SHP77 (cell line): ENCODE data around the gene PPARA.
"Not testable (repeated sequence)": the region's sequence is repeated elsewhere in the genome, so short reads cannot be mapped to it uniquely, and the experiment has no call there.

ENCODE experiments used
- DNase-seq, 2 experiments: peaks; one replicate each; lab custom pipeline; 2025; lab: John Stamatoyannopoulos, UW

PPARA gene

DNA sequence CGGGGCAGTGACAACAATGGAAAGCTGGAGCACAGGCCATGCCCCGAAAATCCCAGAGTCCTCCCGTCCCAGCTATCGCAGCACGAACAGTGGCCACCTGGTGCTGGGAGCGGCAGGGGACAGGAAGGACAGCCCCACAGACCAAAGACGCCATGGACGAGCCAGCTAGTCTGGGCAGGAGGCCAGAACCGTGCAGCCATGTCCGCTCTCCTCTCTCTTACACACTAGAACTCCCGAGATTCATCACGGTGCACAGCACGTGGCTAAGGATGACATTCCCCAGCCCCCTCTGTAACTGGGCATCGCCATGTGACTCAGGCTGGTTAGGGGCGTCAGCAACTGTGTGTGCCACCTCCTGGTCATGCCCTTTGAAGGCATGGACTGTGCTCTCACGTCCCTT, 95.2 kb downstream of the PPARA start:
- peak; percentile 69 to 82 for DNase-seq

DNA sequence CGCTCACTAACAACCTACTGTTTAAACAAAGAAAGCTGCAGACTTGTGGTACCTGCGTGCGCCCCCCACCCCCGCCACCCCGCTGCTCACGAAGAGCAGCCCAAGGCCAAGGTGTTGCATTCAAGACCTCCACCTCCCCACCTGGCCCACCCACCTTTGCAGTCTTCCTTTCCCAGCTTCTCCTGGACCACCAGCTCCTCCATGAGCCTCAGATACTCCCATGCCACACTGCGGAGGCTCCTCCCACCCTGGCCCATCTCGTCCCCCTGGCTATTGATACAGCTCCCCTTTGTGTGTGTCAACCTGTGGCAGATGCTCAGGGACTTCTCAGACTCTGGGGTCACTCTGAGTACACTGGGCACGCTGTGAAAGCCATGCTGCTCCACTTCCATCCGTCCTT, 95.9 kb downstream of the PPARA start:
- DNase-seq = no peak

GRCh38 chr22:46247443-46247975, 97.2 kb downstream of the PPARA start:
- no peak for DNase-seq

DNA sequence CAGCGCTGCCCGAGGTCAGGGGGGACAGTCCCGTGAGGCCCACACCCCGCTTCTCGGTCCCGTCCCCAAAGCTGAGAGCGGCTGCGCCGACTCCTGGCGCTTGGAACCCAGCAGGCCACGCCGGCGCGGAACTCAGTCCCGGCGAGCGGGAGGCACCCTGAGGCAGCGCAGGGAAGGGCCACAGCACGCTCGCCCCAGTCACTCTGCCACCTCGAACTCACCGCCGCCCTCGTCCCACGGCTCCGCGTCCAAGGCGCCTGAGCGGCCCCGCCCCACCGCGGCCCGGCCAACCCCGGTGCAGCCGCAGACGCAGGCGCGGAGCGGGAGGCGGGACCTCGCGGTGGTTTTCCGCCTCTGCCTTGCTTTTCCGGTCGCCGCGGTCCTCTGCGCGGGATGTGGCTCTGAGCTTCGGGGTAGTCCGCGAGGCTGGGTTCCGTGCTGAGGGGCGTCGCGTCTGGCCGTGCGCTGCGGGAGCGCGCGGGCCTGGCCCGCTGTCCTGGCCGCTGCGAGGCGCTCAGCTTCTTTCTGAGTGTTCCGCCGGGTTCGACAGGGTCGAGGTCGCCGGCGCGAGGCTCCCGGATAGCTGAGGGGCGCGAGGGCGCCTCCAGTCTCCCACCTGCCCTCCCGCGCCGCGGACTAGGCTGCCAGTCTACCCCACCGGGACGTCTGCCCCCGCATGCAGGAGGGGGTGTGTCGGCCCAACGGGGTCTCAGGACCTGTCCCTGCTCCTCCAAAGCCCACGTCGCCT, 99.9 kb downstream of the PPARA start, which contains the start of gene CDPF1:
Gene CDPF1 (minus strand): TSS at position 259 of the 748 bp plus-strand sequence. CDS start 2,009 bp downstream, outside the sequence.
- peak; percentile 87 to 95 for DNase-seq

DNA sequence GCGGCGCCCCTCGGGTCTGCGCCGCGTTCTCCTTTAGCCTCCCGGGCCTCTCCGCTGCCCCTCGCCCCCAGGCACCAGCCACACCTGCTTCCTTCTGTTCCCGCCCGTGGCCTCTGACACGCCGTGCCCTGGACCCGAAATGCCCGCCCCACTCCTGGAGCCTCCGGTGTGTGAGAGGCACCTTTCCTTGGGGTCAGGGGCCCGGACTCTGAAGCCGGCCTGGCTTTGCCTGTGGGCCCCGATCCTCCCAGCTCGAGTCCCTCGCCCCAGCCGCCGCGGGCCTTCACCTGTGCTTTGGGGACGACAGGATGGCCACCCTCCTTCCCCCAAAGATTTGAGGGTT, 100.4 kb downstream of the PPARA start:
- DNase-seq = peak in 1 of 2 experiments; percentile 31

GRCh38 chr22:46251266-46251665, 100.9 kb downstream of the PPARA start:
- no peak for DNase-seq

DNA sequence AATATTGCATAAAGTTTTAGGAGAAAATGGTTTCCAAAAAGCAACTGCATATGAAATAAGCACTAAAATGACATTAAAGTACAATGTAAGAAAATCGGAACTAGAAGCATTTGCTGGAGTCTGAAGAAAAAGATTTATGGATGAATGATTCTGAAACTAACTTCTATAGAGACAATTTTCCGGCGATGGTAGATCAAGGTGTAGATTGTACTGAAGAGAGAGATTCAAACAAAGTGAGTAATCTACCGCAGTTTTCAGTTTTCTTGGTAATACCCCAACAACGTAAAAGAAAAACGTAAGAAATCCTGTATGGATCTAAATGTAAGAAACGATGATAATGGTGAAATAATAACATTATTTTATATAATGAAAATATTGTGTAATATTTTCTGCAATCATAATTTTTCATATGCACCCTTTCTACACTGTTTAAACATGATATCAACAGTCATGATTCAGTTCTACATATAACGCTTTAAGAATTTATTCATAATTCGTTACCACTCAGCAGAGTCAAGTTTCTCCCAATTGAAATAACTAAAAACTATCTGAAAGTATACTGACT, 101.6 kb downstream of the PPARA start:
- DNase-seq = no peak

- no peak for DNase-seq
Measured at GRCh38 chr22:46256358-46256958, 106.1 kb downstream of the PPARA start.

DNA sequence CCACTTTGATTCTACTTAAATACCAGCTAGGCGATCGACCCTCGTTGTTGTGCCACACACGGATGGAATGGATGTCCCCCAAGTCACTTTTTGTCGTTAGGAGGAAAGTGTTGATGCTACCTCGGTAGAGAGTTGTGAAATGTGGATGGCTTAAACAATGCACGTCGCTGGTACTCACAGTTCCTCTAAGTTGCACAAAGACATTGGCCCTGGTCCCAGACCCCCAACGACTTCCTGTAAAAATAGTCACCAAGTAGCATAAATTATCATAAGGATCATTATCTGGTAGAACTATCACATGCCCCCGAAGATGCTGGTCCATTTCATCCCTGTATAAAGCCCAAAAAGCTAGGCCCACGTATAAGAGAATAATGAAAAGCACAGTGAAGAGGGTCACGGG, 109.0 kb downstream of the PPARA start:
- no peak for DNase-seq

GRCh38 chr22:46260038-46260437, 109.7 kb downstream of the PPARA start:
- DNase-seq = no peak

DNA sequence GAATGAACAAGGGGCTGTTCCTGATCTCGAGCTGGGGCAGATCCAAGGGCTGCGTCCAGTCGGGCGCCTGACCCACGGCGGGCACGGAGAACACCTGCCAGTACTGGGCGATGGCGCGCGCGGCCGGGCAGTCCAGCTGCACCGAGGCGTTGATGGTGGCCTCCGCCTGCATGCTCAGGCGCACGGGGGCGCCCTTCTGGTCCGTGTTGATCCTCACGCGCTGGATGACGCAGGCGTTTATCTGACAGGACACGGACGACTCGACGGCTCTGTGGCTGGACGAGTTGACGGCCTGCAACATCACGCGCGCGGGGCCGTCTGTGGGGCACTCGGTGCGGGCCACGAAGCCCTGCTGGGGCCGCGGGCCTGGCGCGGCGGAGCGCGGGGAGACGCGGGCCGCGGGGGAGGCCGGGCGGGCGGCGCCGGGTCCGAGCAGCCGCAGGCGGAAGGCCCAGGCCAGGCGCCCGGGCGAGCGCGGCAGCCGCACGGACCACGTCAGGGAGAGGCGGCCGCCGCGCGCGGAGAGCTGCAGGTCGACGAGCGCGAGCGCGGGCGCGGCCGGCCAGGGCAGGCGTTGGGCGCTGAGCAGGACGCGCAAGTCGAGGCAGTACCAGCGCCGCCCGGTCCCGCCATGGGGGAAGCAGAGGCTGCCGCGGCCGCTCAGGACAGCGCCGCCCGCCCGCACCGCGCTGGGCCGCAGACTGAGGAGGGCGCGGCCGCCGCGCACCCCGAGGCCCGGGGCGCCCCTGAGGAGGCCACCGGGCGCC, 112.3 kb downstream of the PPARA start:
- DNase-seq = no peak

DNA sequence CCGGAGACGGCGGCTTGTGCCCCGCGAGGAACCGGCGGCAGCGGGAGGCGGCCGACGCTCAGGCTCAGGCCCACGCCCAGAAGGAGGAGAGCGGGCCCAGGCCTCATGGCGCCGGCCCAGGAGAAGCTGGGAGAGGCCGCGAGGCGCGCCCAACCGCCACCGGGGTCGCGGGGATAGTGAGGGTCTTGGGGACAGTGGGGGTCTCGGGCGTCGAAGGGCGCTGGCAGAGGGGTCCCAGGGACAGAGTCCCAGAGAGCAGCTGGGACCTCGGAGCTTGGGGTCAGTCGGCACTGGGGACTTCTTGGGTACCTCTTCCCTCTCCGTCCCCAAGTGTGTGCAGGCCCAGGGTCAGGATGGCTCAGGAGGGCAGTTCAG, 112.9 kb downstream of the PPARA start, which contains the start of gene PKDREJ:
Gene PKDREJ (minus strand): TSS at position 128 of the 375 bp plus-strand sequence. CDS start 21 bp downstream, at position 107.
- DNase-seq = no peak

DNA sequence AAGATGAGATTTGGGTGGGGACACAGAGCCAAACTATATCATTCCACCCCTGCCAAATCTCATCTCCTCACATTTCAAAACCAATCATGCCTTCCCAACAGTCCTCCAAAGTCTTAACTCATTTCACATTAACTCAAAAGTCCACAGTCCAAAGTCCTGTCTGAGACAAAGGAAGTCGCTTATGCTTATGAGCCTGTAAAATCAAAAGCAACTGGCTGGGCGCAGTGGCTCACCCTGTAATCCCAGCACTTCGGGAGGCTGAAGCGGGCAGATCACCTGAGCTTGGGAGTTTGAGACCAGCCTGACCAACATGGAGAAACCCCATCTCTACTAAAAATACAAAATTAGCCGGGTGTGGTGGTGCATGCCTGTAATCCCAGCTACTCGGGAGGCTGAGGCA, 114.2 kb downstream of the PPARA start:
- DNase-seq = not testable (repeated sequence)

DNA sequence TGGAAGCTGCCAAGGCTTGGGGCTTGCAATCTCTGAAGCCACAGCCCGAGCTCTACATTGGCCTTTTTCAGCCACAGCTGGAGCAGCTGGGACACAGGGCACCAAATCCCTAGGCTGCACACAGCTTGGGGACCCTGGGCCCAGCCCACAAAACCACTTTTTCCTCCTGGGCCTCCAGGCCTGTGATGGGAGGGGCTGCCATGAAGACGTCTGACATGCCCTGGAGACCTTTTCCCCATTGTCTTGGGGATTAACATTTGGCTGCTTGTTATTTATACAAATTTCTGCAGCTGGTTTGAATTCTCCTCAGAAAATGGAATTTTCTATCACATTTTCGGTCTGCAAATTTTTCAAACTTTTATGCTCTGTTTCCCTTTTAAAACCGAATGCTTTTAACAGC, 115.3 kb downstream of the PPARA start:
- DNase-seq = not testable (repeated sequence)

- DNase-seq = peak; percentile 81
Measured at GRCh38 chr22:46267431-46268279, 117.3 kb downstream of the PPARA start, which contains the start of gene TTC38. Gene TTC38 (plus strand): TSS chr22:46268008. CDS start chr22:46268040, 32 bp downstream.

GRCh38 chr22:46269564-46269963, 119.2 kb downstream of the PPARA start:
- DNase-seq = no peak

DNA sequence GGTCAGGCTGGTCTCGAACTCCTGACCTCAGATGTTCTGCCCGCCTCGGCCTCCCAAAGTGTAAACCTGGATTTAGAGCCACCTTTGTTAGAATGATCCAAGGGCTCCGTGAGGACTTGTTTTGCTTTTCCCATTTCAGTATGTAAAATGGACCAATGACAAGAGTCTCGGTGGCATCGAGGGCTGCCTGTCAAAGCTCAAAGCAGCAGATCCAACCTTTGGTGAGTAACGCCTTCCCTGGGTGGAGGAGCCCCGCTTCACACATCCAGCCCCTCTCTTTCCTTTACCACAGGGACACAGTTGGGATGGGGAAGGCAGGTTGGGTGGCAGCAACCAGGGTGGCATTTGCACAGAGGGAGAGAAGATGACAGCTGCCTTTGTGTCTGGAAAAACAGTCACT, 121.9 kb downstream of the PPARA start:
- no peak for DNase-seq

DNA sequence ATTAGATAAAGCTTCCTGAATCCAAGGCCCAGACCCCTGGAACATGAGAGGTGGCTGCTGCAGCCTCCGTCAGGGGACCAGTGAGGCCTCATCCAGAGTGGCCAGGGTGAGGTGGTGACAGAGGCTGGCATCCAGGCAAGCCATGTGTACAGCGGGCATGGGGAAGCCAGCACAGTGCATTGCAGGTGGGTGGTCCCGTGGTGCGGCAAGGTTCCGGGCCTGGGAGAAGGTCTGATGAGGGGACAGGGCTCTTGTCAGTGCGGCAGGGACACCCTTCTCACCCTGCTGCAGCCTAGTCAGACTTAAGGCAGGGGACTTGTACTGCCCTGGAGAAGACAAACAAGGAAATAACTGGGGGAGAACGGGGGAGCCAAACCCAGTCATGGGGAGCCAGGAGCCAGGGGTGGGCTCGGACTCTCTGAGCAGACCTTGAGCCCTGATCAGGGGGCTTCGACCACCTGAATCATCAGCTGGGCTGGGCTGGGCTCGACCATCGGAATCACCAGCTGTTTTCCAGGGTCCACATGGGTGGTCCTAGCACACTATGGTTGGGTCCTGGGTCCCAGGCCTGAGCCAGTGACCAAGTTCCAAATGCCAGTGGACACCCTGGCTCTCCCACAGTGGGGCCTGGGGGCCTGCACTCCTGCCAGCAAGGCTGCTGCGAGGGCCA, 122.6 kb downstream of the PPARA start:
- DNase-seq = no peak

DNA sequence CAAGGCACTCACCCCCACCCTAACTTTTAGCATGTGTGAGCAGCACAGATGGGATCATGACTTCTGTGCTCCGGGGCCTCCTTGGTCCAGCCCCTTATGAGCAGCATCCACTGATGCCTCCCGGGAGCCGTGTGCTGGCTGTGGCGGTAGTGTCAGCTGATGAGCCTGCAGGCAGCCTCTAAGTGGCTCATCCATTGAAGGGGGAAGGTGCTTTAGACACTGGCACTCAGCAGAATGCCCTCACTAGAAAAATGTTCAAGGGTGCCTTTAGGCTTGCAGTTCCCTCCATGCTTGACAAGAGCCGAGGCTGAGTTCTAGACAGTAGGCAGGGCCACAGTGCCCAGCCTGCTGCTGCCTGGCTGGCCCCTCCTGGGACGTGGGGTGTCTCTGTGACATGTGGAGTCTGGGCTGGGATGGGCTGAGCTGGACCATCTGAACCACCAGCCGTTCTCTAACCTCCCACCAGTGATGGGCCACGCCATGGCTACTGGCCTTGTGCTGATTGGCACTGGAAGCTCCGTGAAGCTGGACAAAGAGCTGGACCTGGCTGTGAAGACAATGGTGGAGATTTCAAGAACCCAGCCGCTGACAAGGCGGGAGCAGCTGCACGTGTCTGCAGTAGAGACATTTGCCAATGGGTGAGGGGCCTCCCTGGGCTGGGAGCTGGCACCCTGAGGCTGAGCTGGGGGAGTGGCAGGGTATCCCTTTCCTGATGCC, 123.3 kb downstream of the PPARA start:
- DNase-seq = no peak

- no peak for DNase-seq
Measured at GRCh38 chr22:46274381-46274780, 124.1 kb downstream of the PPARA start.
